Activated T-cell treated with anti-CD3 and anti-CD28 coated beads for 1 hour (primary cell): ENCODE results near the gene CCDC190.
"Not testable (repeated sequence)": the region's sequence is repeated elsewhere in the genome, so short reads cannot be mapped to it uniquely, and the experiment has no call there.

Experiments used
- DNase-seq: peaks from one replicate; pipeline ENCODE4 v3.0.0-alpha.2; 2020; ENCODE audit warnings: low read depth

CCDC190 gene

GRCh38 chr1:162877412-162877811 is 16.4 kb upstream of the CCDC190 start:
- no peak for DNase-seq

GRCh38 chr1:162876751-162877150 is 15.8 kb upstream of the CCDC190 start:
- no peak for DNase-seq

- no peak for DNase-seq
Measured at GRCh38 chr1:162873671-162874666, 13.0 kb upstream of the CCDC190 start.

- DNase-seq: no peak
Measured at GRCh38 chr1:162872981-162873380, 12.0 kb upstream of the CCDC190 start.

GRCh38 chr1:162871417-162871816 is 10.4 kb upstream of the CCDC190 start:
- not testable (repeated sequence) for DNase-seq

GRCh38 chr1:162868972-162869371 is 8.0 kb upstream of the CCDC190 start:
- DNase-seq: no peak

GRCh38 chr1:162861625-162862024 is 650 bp upstream of the CCDC190 start:
- DNase-seq: no peak

GRCh38 chr1:162859191-162859590 is 1.8 kb downstream of the CCDC190 start:
- no peak for DNase-seq

- no peak for DNase-seq
Measured at GRCh38 chr1:162857850-162858249, 3.1 kb downstream of the CCDC190 start.

GRCh38 chr1:162856260-162856659 is 4.7 kb downstream of the CCDC190 start:
- no peak for DNase-seq

- DNase-seq: no peak
Measured at GRCh38 chr1:162855461-162856150, 5.4 kb downstream of the CCDC190 start.

GRCh38 chr1:162854245-162854882 is 6.6 kb downstream of the CCDC190 start:
- peak; percentile 32 for DNase-seq

- no peak for DNase-seq
Measured at GRCh38 chr1:162851341-162851740, 9.6 kb downstream of the CCDC190 start.

GRCh38 chr1:162849711-162850110 is 11.3 kb downstream of the CCDC190 start:
- DNase-seq: no peak

GRCh38 chr1:162847839-162848453 is 13.0 kb downstream of the CCDC190 start:
- peak; percentile 87 for DNase-seq

- no peak for DNase-seq
Measured at GRCh38 chr1:162846256-162847212, 14.4 kb downstream of the CCDC190 start.

- DNase-seq: no peak
Measured at GRCh38 chr1:162844153-162844552, 16.8 kb downstream of the CCDC190 start.

GRCh38 chr1:162840250-162840839 is 20.6 kb downstream of the CCDC190 start:
- no peak for DNase-seq

- no peak for DNase-seq
Measured at GRCh38 chr1:162838863-162839262, 22.1 kb downstream of the CCDC190 start.

- DNase-seq: no peak
Measured at GRCh38 chr1:162835157-162835899, 25.6 kb downstream of the CCDC190 start.
